ENCODE results near the gene PCDHGB2. TPM values are rescaled to one million over a fixed set of nuclear protein-coding genes. Genes with fewer than 3 reads are reported as not detected.

Gene PCDHGB2
- total and polyA plus RNA-seq, 2 experiments from 2014 or later: 1.2 to 5.8 TPM

- H3K36me3 ChIP-seq (ENCODE audit: insufficient read depth): peaks cover 13% of the 10 kb centered on the region
- H3K4me3 ChIP-seq: no peak overlapping the region
- H3K4me2 ChIP-seq: no peak overlapping the region
- ATAC-seq: no peak
- H3K36me3 Mint-ChIP-seq (ENCODE audit: low read depth): peaks cover 43% of the 10 kb centered on the region
- 0 out of 3 replicates have a peak overlapping the region, but pooled peaks have one; percentile 32 for H3K4me3 Mint-ChIP-seq
- peaks cover 14% of the 10 kb centered on the region for H3K27me3 Mint-ChIP-seq (ENCODE audit: insufficient read depth, low read depth, poor library complexity)
- DNase-seq (ENCODE audit: low spot score): no peak
- no peak overlapping the region for H3K27ac ChIP-seq (ENCODE audit: low read depth)
- no peak overlapping the region for H2AFZ ChIP-seq
- peaks cover 14% of the 10 kb centered on the region; the same call in 1 of the 2 replicates for H3K4me1 ChIP-seq (ENCODE audit: insufficient read depth)
- H3K4me1 Mint-ChIP-seq: peaks cover 12% of the 10 kb centered on the region
- peaks cover 50% of the 10 kb centered on the region for H3K9me3 Mint-ChIP-seq
- H3K79me2 ChIP-seq (replicated peaks; ENCODE audit: insufficient read depth): peaks cover 32% of the 10 kb centered on the region
- H3K27me3 ChIP-seq (ENCODE audit: insufficient read depth): no peaks in the 10 kb centered on the region
- 0 out of 2 replicates have a peak, but pooled peaks cover 3% of the 10 kb centered on the region for H3K9me2 ChIP-seq (ENCODE audit: insufficient read depth)
- H4K20me1 ChIP-seq (replicated peaks; ENCODE audit: insufficient read depth): peaks cover 17% of the 10 kb centered on the region
- TF ChIP-seq JUNB (IDR thresholded peaks at IDR 0.05; ENCODE audit: unreplicated experiment) (no peak), EZH2 (IDR thresholded peaks at IDR 0.05; ENCODE audit: low read depth, unreplicated experiment) (no peak), EZH2phosphoT487 (IDR thresholded peaks at IDR 0.05; ENCODE audit: unreplicated experiment) (no peak), POLR2AphosphoS5 (IDR thresholded peaks at IDR 0.05; ENCODE audit: low read depth) (no peak), REST (IDR thresholded peaks at IDR 0.05; ENCODE audit: unreplicated experiment) (no peak), ZNF462 (CRISPR knock-in tag; IDR thresholded peaks at IDR 0.05) (no peak), ZNF114 (CRISPR knock-in tag; IDR thresholded peaks at IDR 0.05) (no peak), STAT1 (IDR thresholded peaks at IDR 0.05; ENCODE audit: unreplicated experiment) (no peak), ZNF331 (CRISPR knock-in tag; IDR thresholded peaks at IDR 0.05; ENCODE audit: low read depth) (no peak), CREB1 (CRISPR knock-in tag; IDR thresholded peaks at IDR 0.05; ENCODE audit: low read depth) (no peak), NANOG (IDR thresholded peaks at IDR 0.05; ENCODE audit: borderline replicate concordance) (no peak)
- TF ChIP-seq, protein P1, sequence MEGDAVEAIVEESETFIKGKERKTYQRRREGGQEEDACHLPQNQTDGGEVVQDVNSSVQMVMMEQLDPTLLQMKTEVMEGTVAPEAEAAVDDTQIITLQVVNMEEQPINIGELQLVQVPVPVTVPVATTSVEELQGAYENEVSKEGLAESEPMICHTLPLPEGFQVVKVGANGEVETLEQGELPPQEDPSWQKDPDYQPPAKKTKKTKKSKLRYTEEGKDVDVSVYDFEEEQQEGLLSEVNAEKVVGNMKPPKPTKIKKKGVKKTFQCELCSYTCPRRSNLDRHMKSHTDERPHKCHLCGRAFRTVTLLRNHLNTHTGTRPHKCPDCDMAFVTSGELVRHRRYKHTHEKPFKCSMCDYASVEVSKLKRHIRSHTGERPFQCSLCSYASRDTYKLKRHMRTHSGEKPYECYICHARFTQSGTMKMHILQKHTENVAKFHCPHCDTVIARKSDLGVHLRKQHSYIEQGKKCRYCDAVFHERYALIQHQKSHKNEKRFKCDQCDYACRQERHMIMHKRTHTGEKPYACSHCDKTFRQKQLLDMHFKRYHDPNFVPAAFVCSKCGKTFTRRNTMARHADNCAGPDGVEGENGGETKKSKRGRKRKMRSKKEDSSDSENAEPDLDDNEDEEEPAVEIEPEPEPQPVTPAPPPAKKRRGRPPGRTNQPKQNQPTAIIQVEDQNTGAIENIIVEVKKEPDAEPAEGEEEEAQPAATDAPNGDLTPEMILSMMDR (conservative IDR thresholded peaks at IDR 0.05; ENCODE audit: low read depth in 2 of 2): no peak
- TF ChIP-seq, protein P2, sequence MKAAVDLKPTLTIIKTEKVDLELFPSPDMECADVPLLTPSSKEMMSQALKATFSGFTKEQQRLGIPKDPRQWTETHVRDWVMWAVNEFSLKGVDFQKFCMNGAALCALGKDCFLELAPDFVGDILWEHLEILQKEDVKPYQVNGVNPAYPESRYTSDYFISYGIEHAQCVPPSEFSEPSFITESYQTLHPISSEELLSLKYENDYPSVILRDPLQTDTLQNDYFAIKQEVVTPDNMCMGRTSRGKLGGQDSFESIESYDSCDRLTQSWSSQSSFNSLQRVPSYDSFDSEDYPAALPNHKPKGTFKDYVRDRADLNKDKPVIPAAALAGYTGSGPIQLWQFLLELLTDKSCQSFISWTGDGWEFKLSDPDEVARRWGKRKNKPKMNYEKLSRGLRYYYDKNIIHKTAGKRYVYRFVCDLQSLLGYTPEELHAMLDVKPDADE (IDR thresholded peaks at IDR 0.05): no peak
- no peak overlapping the region for H3K27ac Mint-ChIP-seq
- no peaks in the 10 kb centered on the region for H3F3A ChIP-seq (replicated peaks; ENCODE audit: low read depth)
These were observed 37.5 kb upstream of the PCDHGB2 start for GRCh38 chr5:141322261-141322660.

Measured in GM23338 (cell line).